ENCODE measurements around the gene ELOVL3. TPM values are rescaled to one million over a fixed set of nuclear protein-coding genes. Genes with fewer than 3 reads are reported as not detected.
"Not testable (repeated sequence)": the region's sequence is repeated elsewhere in the genome, so short reads cannot be mapped to it uniquely, and the experiment has no call there.

The ELOVL3 gene
- total RNA-seq: not detected

- no peaks in the 10 kb centered on the region for H3K9me3 Mint-ChIP-seq
- peak within 1 kb of the TSS; percentile 48 for H3K4me3 Mint-ChIP-seq
- CTCF ChIA-PET: interaction anchor here (0.9 to 16.9 kb wide), 10 partner anchors 9 to 692 kb away, joined by 3 to 685 read pairs (median 4); partner anchors contain the start of gene CNNM2
- intact Hi-C loops (cut with micrococcal nuclease): no loop called here
- DNase-seq: peak; percentile 87
- peaks cover 11% of the 10 kb centered on the region for H3K4me1 Mint-ChIP-seq (ENCODE audit: low read depth)
- H3K36me3 Mint-ChIP-seq (ENCODE audit: low read depth): no peaks in the 10 kb centered on the region
- H3K27me3 Mint-ChIP-seq (ENCODE audit: low read depth): peaks cover 33% of the 10 kb centered on the region
- H3K27ac Mint-ChIP-seq: no peak within 1 kb of the TSS
These were observed at the start of gene ELOVL3 for GRCh38 chr10:102225646-102226541. Gene ELOVL3 (plus strand): TSS chr10:102226299. CDS start chr10:102226549, 250 bp downstream.

GRCh38 chr10:102184606-102185005, 41.5 kb upstream of the ELOVL3 start:
- H3K27ac Mint-ChIP-seq: no peak overlapping the region
- H3K27me3 Mint-ChIP-seq (ENCODE audit: low read depth): no peaks in the 10 kb centered on the region
- CTCF ChIA-PET: interaction anchor here (0.6 kb wide), 1 partner anchor 539 kb away, joined by 3 read pairs; no protein-coding TSS in a partner anchor
- no peak for DNase-seq
- H3K36me3 Mint-ChIP-seq (ENCODE audit: low read depth): no peaks in the 10 kb centered on the region
- H3K4me1 Mint-ChIP-seq (ENCODE audit: low read depth): peaks cover 12% of the 10 kb centered on the region
- peaks cover 5% of the 10 kb centered on the region for H3K9me3 Mint-ChIP-seq
- H3K4me3 Mint-ChIP-seq: no peak overlapping the region
- intact Hi-C loops (cut with micrococcal nuclease): no loop called here

- H3K27ac Mint-ChIP-seq: no peak overlapping the region
- intact Hi-C loops (cut with micrococcal nuclease): no loop called here
- peaks cover 5% of the 10 kb centered on the region for H3K9me3 Mint-ChIP-seq
- CTCF ChIA-PET: interaction anchor here (0.6 to 1.0 kb wide), 3 partner anchors 15 to 538 kb away, joined by 3 to 7 read pairs (median 3); no protein-coding TSS in a partner anchor
- no peaks in the 10 kb centered on the region for H3K36me3 Mint-ChIP-seq (ENCODE audit: low read depth)
- no peak overlapping the region for H3K4me3 Mint-ChIP-seq
- H3K27me3 Mint-ChIP-seq (ENCODE audit: low read depth): no peaks in the 10 kb centered on the region
- peaks cover 15% of the 10 kb centered on the region for H3K4me1 Mint-ChIP-seq (ENCODE audit: low read depth)
- DNase-seq: no peak
These were observed 40.8 kb upstream of the ELOVL3 start for GRCh38 chr10:102185272-102185671.

- no peak overlapping the region for H3K4me3 Mint-ChIP-seq
- CTCF ChIA-PET: interaction anchor here (0.7 to 1.0 kb wide), 2 partner anchors 15 to 398 kb away, joined by 3 to 7 read pairs; no protein-coding TSS in a partner anchor
- H3K27ac Mint-ChIP-seq: no peak overlapping the region
- intact Hi-C loops (cut with micrococcal nuclease): no loop called here
- DNase-seq: no peak
- H3K36me3 Mint-ChIP-seq (ENCODE audit: low read depth): no peaks in the 10 kb centered on the region
- H3K9me3 Mint-ChIP-seq: peaks cover 5% of the 10 kb centered on the region
- H3K4me1 Mint-ChIP-seq (ENCODE audit: low read depth): peaks cover 15% of the 10 kb centered on the region
- no peaks in the 10 kb centered on the region for H3K27me3 Mint-ChIP-seq (ENCODE audit: low read depth)
These were observed 40.1 kb upstream of the ELOVL3 start for GRCh38 chr10:102185811-102186527.

- Mint-ChIP-seq H3K27me3 (ENCODE audit: low read depth) (no peaks in the 10 kb centered on the region), H3K9me3 (peaks cover 16% of the 10 kb centered on the region), H3K36me3 (ENCODE audit: low read depth) (no peaks in the 10 kb centered on the region), H3K27ac (no peak overlapping the region), H3K4me1 (ENCODE audit: low read depth) (peaks cover 15% of the 10 kb centered on the region), H3K4me3 (no peak overlapping the region)
- intact Hi-C loops (cut with micrococcal nuclease): no loop called here
- DNase-seq: no peak
- CTCF ChIA-PET: interaction anchor here (1.2 to 3.3 kb wide), 4 partner anchors 15 to 164 kb away, joined by 3 to 12 read pairs (median 4); no protein-coding TSS in a partner anchor
These were observed 37.7 kb upstream of the ELOVL3 start for GRCh38 chr10:102188298-102188940.

- not testable (repeated sequence) for H3K36me3 Mint-ChIP-seq (ENCODE audit: low read depth); H3K4me3 Mint-ChIP-seq; H3K27ac Mint-ChIP-seq; H3K27me3 Mint-ChIP-seq (ENCODE audit: low read depth)
- peaks cover 16% of the 10 kb centered on the region for H3K9me3 Mint-ChIP-seq
- DNase-seq: peak; percentile 25
- H3K4me1 Mint-ChIP-seq (ENCODE audit: low read depth): peaks cover 15% of the 10 kb centered on the region
- intact Hi-C loops (cut with micrococcal nuclease): loop anchor here (1.0 kb wide), 1 partner anchor 20 kb away; no protein-coding TSS in a partner anchor
- CTCF ChIA-PET: interaction anchor here (0.9 to 3.3 kb wide), 5 partner anchors 16 to 162 kb away, joined by 3 to 12 read pairs (median 8); no protein-coding TSS in a partner anchor
These were observed 36.9 kb upstream of the ELOVL3 start for GRCh38 chr10:102188941-102189898.

GRCh38 chr10:102191956-102192355, 34.1 kb upstream of the ELOVL3 start:
- no peak overlapping the region for H3K4me3 Mint-ChIP-seq
- no peak overlapping the region for H3K27ac Mint-ChIP-seq
- intact Hi-C loops (cut with micrococcal nuclease): no loop called here
- DNase-seq: no peak
- H3K4me1 Mint-ChIP-seq (ENCODE audit: low read depth): peaks cover 18% of the 10 kb centered on the region
- no peaks in the 10 kb centered on the region for H3K36me3 Mint-ChIP-seq (ENCODE audit: low read depth)
- CTCF ChIA-PET: interaction anchor here (0.7 kb wide), 1 partner anchor 11 kb away, joined by 3 read pairs; no protein-coding TSS in a partner anchor
- H3K9me3 Mint-ChIP-seq: peaks cover 11% of the 10 kb centered on the region
- H3K27me3 Mint-ChIP-seq (ENCODE audit: low read depth): no peaks in the 10 kb centered on the region

GRCh38 chr10:102195296-102195870, 30.7 kb upstream of the ELOVL3 start:
- Mint-ChIP-seq H3K4me1 (ENCODE audit: low read depth) (peaks cover 5% of the 10 kb centered on the region), H3K27ac (no peak overlapping the region), H3K4me3 (no peak overlapping the region), H3K36me3 (ENCODE audit: low read depth) (no peaks in the 10 kb centered on the region), H3K27me3 (ENCODE audit: low read depth) (no peaks in the 10 kb centered on the region), H3K9me3 (peaks cover 11% of the 10 kb centered on the region)
- intact Hi-C loops (cut with micrococcal nuclease): no loop called here
- CTCF ChIA-PET: no interaction called here
- no peak for DNase-seq

- intact Hi-C loops (cut with micrococcal nuclease): no loop called here
- Mint-ChIP-seq H3K27me3 (ENCODE audit: low read depth) (no peaks in the 10 kb centered on the region), H3K4me3 (no peak overlapping the region), H3K27ac (peak overlapping the region; percentile 17), H3K9me3 (peaks cover 5% of the 10 kb centered on the region), H3K36me3 (ENCODE audit: low read depth) (no peaks in the 10 kb centered on the region), H3K4me1 (ENCODE audit: low read depth) (peaks cover 5% of the 10 kb centered on the region)
- CTCF ChIA-PET: no interaction called here
- peak; percentile 25 for DNase-seq
These were observed 29.2 kb upstream of the ELOVL3 start for GRCh38 chr10:102196893-102197292.

- DNase-seq: no peak
- no peak overlapping the region for H3K4me3 Mint-ChIP-seq
- peaks cover 2% of the 10 kb centered on the region for H3K27me3 Mint-ChIP-seq (ENCODE audit: low read depth)
- CTCF ChIA-PET: interaction anchor here (0.6 kb wide), 1 partner anchor 153 kb away, joined by 4 read pairs; no protein-coding TSS in a partner anchor
- H3K9me3 Mint-ChIP-seq: no peaks in the 10 kb centered on the region
- intact Hi-C loops (cut with micrococcal nuclease): no loop called here
- peaks cover 8% of the 10 kb centered on the region for H3K4me1 Mint-ChIP-seq (ENCODE audit: low read depth)
- H3K27ac Mint-ChIP-seq: no peak overlapping the region
- H3K36me3 Mint-ChIP-seq (ENCODE audit: low read depth): no peaks in the 10 kb centered on the region
These were observed 28.1 kb upstream of the ELOVL3 start for GRCh38 chr10:102198027-102198426.

Measured in activated naive CD4-positive, alpha-beta T cell treated with anti-CD3 and anti-CD28 coated beads for 36 hours (primary cell).